Aorta (tissue), 5 donors: ENCODE measurements around the gene TTC14. TPM values are rescaled to one million over a fixed set of nuclear protein-coding genes. Genes with fewer than 3 reads are reported as not detected.
"Not testable (repeated sequence)": the region's sequence is repeated elsewhere in the genome, so short reads cannot be mapped to it uniquely, and the experiment has no call there.

Experiments used
- ATAC-seq: fragments of 200-7000 bp; cut with Tn5 transposase; one replicate; pipeline ENCODE4 v1.9.1; 2022; ENCODE audit warnings: moderate library complexity; ENCODE audit not compliant: low FRiP score
- DNase-seq, 2 donors: peaks; one replicate each; pipeline ENCODE4 v3.0.0-alpha.2; 2020
- H3K27ac ChIP-seq, 2 donors: one replicate each; pipeline ENCODE4 v1.5.1; 2013; ENCODE audit warnings: low read length in 2 of 2, mild to moderate bottlenecking in 2 of 2, moderate library complexity in 2 of 2, control low read depth in 1 of 2, inconsistent platforms in 1 of 2, low read depth in 1 of 2
- H3K27me3 ChIP-seq, 2 donors: one replicate each; pipeline ENCODE4 v1.6.1; 2013; ENCODE audit warnings: control low read depth in 1 of 2, low read length in 1 of 2, mild to moderate bottlenecking in 1 of 2, moderate library complexity in 1 of 2; ENCODE audit not compliant: insufficient read depth in 2 of 2, control insufficient read depth in 1 of 2
- H3K36me3 ChIP-seq, 2 donors: one replicate each; pipeline ENCODE4 v1.6.1; 2013; ENCODE audit warnings: control low read depth in 1 of 2, low read length in 1 of 2, mild to moderate bottlenecking in 1 of 2; ENCODE audit not compliant: insufficient read depth in 2 of 2, control insufficient read depth in 1 of 2
- H3K4me1 ChIP-seq, 2 donors: one replicate each; pipeline ENCODE4 v1.6.1; 2013; ENCODE audit warnings: low read length in 2 of 2, control low read depth in 1 of 2, mild to moderate bottlenecking in 1 of 2, moderate library complexity in 1 of 2; ENCODE audit not compliant: insufficient read depth in 2 of 2, control insufficient read depth in 1 of 2
- H3K4me3 ChIP-seq, 2 donors: one replicate each; pipeline ENCODE4 v1.5.1; 2013; ENCODE audit warnings: low read length in 2 of 2, control low read depth in 1 of 2, mild to moderate bottlenecking in 1 of 2
- H3K9me3 ChIP-seq: one replicate; pipeline ENCODE4 v1.6.1; 2013; ENCODE audit warnings: mild to moderate bottlenecking, low read length; ENCODE audit not compliant: control insufficient read depth
- WGBS, 2 donors: extraction: QIAGEN DNeasy Blood & Tissue Kit; methylation state at CpG; one replicate each; pipeline ENCODE4 v1.1.7; 2013; 5-methylcytosine and 5-hydroxymethylcytosine counted together
- intact Hi-C, 2 donors: fragments of 100-400 bp; cut with DNase I; formaldehyde crosslinking; loops; one replicate each; pipeline versions ENCODE4 v1.14.2 to v1.15.0; 2022
- polyA plus RNA-seq, 2 donors: library from polyadenylated mRNA; stranded (reverse); fragments of 200-250 nt; gene quantifications; one replicate each; pipeline ENCODE4 v1.2.3, GENCODE V29; 2013
- total RNA-seq, 2 donors: library from RNA; stranded (reverse); fragmentation: NEBNext Ultra II Directional; extraction: Animal tissue kit (Norgen Biotek cat#: 25700); gene quantifications; one replicate each; pipeline ENCODE4 v1.2.1, GENCODE V29; 2021
- donor health status: healthy with polysubstance abuse.
- donor health status: Bipolar disorder and iron deficiency.
- donor health status: DM: no; HTN: no; CAD: no.
- donor health status: DM: no; HTN: no; CAD: no.
- donor health status: DM: yes; HTN: yes; CAD: no.

TTC14 gene
- total and polyA plus RNA-seq, 4 donors: 4.6 to 73.6 (median 48.5) TPM

GRCh38 chr3:180593631-180594030 is 8.3 kb upstream of the TTC14 start:
- H3K36me3 ChIP-seq, intact Hi-C loops, H3K4me3 ChIP-seq, ATAC-seq, H3K27ac ChIP-seq, H3K9me3 ChIP-seq, H3K4me1 ChIP-seq, DNase-seq, H3K27me3 ChIP-seq: not testable (repeated sequence)
- 91 to 93% methylated on average over 7 of the region's 7 CpGs for WGBS, 2 donors

GRCh38 chr3:180594631-180595558 is 7.1 kb upstream of the TTC14 start:
- ATAC-seq (no peak), DNase-seq (no peak)
- Histone ChIP-seq H3K27ac (no peak overlapping the region), H3K27me3 (no peaks in the 10 kb centered on the region), H3K4me1 (no peaks in the 10 kb centered on the region), H3K9me3 (no peaks in the 10 kb centered on the region), H3K4me3 (no peak overlapping the region), H3K36me3 (no peaks in the 10 kb centered on the region)
- intact Hi-C loops: no loop called here
- WGBS, 2 donors: 50 to 51% methylated on average over 2 of the region's 2 CpGs

- DNase-seq: no peak
- ATAC-seq: no peak
- Histone ChIP-seq H3K27me3 (no peaks in the 10 kb centered on the region), H3K27ac (no peak overlapping the region), H3K36me3 (no peaks in the 10 kb centered on the region), H3K4me1 (no peaks in the 10 kb centered on the region), H3K9me3 (no peaks in the 10 kb centered on the region), H3K4me3 (no peak overlapping the region)
- WGBS, 2 donors: 34 to 57% methylated on average over 1 of the region's 1 CpG
- intact Hi-C loops: no loop called here
Observed at GRCh38 chr3:180595559-180595935, 6.4 kb upstream of the TTC14 start.

- WGBS, 2 donors: 94 to 96% methylated on average over 15 of the region's 15 CpGs
- DNase-seq (no peak), ATAC-seq (no peak)
- intact Hi-C loops: no loop called here
- Histone ChIP-seq H3K27me3 (no peaks in the 10 kb centered on the region), H3K4me1 (peaks cover 0 to 1% of the 10 kb centered on the region in 2 donors), H3K36me3 (no peaks in the 10 kb centered on the region), H3K27ac (no peak overlapping the region), H3K4me3 (no peak overlapping the region), H3K9me3 (no peaks in the 10 kb centered on the region)
Observed at GRCh38 chr3:180600473-180600872, 1.5 kb upstream of the TTC14 start.

GRCh38 chr3:180611006-180611405 is 9.0 kb downstream of the TTC14 start:
- DNase-seq (no peak), ATAC-seq (no peak)
- Histone ChIP-seq H3K27me3 (no peaks in the 10 kb centered on the region), H3K27ac (no peak overlapping the region), H3K9me3 (no peaks in the 10 kb centered on the region), H3K36me3 (peaks cover 0 to 2% of the 10 kb centered on the region in 2 donors), H3K4me3 (no peak overlapping the region), H3K4me1 (no peaks in the 10 kb centered on the region)
- intact Hi-C loops: no loop called here
- WGBS, 2 donors: 38 to 39% methylated on average over 1 of the region's 1 CpG

- WGBS, 2 donors: 88 to 90% methylated on average over 5 of the region's 5 CpGs
- ATAC-seq (no peak), DNase-seq (no peak)
- Histone ChIP-seq H3K9me3 (no peaks in the 10 kb centered on the region), H3K4me3 (no peak overlapping the region), H3K27ac (no peak overlapping the region), H3K36me3 (peaks cover 0 to 2% of the 10 kb centered on the region in 2 donors), H3K27me3 (no peaks in the 10 kb centered on the region), H3K4me1 (no peaks in the 10 kb centered on the region)
- intact Hi-C loops: no loop called here
Observed at GRCh38 chr3:180612364-180612763, 10.4 kb downstream of the TTC14 start.

GRCh38 chr3:180615954-180616353 is 14.0 kb downstream of the TTC14 start:
- intact Hi-C loops: no loop called here
- no peaks in the 10 kb centered on the region for H3K36me3 ChIP-seq
- 39 to 45% methylated on average over 3 of the region's 3 CpGs for WGBS, 2 donors
- H3K27me3 ChIP-seq: no peaks in the 10 kb centered on the region
- H3K4me3 ChIP-seq: no peak overlapping the region
- no peak for DNase-seq
- no peak for ATAC-seq
- no peak overlapping the region for H3K27ac ChIP-seq
- H3K4me1 ChIP-seq: no peaks in the 10 kb centered on the region
- H3K9me3 ChIP-seq: no peaks in the 10 kb centered on the region

- intact Hi-C loops: no loop called here
Observed at GRCh38 chr3:180617049-180617448, 15.1 kb downstream of the TTC14 start.

GRCh38 chr3:180618563-180618962 is 16.6 kb downstream of the TTC14 start:
- H3K27me3 ChIP-seq, DNase-seq, H3K36me3 ChIP-seq, H3K9me3 ChIP-seq, H3K4me3 ChIP-seq, H3K27ac ChIP-seq, H3K4me1 ChIP-seq, intact Hi-C loops, ATAC-seq: not testable (repeated sequence)
- WGBS, 2 donors: 97 to 98% methylated on average over 2 of the region's 2 CpGs

More at GRCh38 chr3:180617049-180617448, 15.1 kb downstream of the TTC14 start:
- no peaks in the 10 kb centered on the region for H3K36me3 ChIP-seq
- 90 to 91% methylated on average over 2 of the region's 2 CpGs for WGBS, 2 donors
- DNase-seq (no peak), ATAC-seq (no peak)
- no peak overlapping the region for H3K27ac ChIP-seq
- H3K4me3 ChIP-seq: no peak overlapping the region
- H3K9me3 ChIP-seq: no peaks in the 10 kb centered on the region
- no peaks in the 10 kb centered on the region for H3K27me3 ChIP-seq
- H3K4me1 ChIP-seq: no peaks in the 10 kb centered on the region
